Muscle of arm (tissue), 12 donors: Measurements from ENCODE around the gene RAD9B. TPM values are rescaled to one million over a fixed set of nuclear protein-coding genes. Genes with fewer than 3 reads are reported as not detected.
"Not testable (repeated sequence)": the region's sequence is repeated elsewhere in the genome, so short reads cannot be mapped to it uniquely, and the experiment has no call there.

Experiments used
- DNase-seq: peaks from one replicate; pipeline ENCODE4 v3.0.0-alpha.2; 2013
- polyA plus RNA-seq, 12 donors: library from polyadenylated mRNA; unstranded; fragments of 120-200 nt; gene quantifications; one replicate each; pipeline ENCODE4 v1.2.1, GENCODE V29; 2013; ENCODE audit not compliant: insufficient read length in 12 of 12

Gene RAD9B
- polyA plus RNA-seq, 12 donors: 1.4 to 11.8 (median 3.8) TPM; not detected in 1

DNA sequence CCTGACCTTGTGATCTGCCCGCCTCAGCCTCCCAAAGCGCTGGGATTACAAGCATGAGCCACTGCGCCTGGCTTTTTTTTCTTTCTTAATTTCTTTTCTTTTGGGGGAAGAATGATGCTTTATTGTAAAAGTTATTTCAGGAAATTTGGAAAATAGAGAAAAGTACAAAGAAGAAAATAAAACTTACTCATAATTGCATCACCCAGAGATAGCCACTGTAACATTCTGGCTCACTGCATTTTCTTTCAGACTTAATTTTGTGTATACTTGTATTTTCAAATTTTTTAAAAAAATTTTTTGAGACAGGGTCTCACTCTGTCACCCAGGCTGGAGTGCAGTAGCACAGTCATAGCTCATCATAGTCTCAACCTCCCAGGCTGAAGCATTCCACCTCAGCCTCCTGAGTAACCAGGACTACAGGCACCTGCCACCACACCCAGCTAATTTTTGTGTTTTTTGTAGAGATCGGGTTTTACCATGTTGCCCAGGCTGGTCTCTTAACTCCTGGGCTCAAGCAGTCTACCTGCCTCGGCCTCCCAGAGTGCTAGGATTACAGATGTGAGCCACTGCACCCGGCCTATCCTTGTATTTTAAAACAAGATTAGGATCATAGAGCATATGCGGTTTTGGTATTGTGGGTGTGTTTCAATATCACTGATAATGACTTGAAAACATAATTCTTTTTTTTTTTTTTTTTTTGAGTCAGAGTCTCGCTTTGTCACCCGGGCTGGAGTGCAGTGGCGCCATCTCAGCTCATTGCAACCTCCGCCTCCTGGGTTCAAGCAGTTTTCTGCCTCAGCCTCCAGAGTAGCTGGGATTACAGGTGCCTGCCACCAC, 19.0 kb downstream of the RAD9B start:
- DNase-seq: not testable (repeated sequence)

DNA sequence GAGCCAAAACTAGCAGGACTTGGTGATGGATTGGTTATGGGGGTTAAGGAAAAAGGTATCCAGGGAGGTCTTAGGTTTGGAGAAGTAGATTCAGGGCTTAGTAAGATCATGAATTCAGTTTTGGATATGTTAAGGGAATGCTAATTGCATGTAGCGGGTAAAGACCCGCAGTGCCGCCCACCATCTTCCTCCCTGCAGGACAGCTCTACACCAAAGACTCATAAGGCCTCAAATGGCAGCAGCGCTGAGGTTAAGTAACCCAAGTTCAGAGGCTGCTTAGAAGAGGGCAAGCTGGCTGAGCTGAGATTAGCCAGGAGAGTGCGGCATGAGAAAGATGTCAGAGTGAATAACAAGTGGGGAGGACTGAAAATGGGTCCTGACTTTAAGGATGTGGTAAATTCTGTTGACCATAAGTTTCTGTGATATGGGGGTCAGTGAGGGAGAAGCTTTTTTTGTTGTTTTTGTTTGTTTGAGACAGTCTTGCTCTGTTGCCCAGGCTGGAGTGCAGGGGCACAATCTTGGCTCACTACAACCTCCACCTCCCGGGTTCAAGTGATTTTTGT, 26.2 kb downstream of the RAD9B start:
- no peak for DNase-seq

DNA sequence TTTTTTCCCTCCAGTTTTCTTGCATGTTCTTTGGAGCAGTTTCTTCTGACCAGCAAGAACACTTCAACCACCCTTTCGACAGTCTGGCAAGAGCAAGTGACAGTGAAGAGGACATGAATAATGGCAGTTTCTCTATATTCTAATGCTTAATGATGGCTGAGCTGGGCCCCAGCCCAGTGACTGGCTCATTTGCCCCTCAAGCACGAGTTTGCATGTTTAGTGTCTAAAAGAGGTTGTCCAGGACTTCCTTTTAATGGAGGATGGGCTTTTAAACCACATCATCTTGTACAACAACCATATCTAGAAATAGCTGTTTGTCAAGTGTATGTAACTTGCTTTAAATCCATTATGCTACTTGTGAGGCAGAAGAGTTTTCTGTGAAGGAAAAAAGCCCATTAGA, 28.4 kb downstream of the RAD9B start:
- DNase-seq: no peak

DNA sequence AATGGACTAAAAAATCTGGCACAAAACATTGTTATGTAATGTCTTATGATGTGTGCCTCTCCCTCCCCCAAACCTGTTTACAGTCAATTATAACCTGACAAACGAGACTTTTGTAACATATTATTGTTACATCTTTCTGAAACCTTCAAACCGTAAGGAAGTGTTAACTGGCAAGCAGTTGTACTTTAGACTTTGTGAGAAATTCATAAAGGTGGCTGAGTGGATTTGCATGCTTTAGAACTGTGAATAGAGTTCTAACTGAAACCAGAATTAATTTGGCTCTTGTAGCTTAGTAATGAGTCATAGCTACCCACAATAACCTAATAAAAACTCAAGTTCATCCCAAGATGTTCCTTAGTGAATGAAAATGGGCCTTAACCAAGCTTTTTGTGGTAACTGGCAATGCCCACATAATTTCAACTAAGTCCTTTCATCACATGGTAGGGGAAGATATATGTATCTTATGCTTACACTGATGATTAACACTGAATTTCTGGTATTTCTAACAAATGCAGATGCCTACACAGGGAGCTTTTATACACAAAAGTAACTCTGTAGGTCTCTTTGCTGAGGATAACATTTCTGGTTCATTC, 29.7 kb downstream of the RAD9B start:
- DNase-seq: no peak

DNA sequence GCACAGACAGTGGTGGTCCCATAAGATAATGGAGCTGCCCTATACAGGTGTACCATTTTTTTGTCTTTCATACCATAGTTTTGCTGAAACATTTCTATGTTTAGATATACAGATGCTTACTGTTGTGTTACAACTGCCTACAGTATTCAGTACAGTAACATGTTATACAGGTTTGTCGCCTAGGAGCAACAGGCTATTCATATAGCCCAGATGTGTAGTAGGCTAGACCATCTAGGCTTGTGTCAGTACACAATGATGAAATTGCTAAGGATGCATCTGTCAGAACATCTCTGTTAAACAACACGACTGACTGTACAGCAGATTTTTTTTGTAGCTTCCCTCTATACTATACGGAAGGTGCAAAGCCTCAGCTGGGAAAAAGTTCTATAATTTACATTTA, 30.5 kb downstream of the RAD9B start:
- no peak for DNase-seq

DNA sequence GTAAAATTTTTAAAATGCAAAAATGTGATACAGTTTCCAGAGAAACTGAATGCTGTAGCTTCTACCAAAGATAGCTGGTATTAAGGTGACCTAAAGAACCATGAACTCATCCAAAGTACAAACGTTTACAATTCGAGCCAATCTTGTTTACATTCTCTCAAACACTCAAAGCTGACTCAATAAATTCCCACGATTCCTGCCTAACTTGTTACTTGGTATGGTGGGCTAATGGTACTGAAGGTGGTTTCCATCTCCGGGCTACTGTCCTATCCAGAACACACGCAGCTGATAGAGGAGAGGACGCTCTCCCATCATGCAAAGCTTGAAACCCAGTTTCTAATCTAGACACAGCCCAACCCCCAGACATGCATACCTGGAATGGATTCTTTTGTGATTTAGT, 31.5 kb downstream of the RAD9B start:
- DNase-seq: no peak

DNA sequence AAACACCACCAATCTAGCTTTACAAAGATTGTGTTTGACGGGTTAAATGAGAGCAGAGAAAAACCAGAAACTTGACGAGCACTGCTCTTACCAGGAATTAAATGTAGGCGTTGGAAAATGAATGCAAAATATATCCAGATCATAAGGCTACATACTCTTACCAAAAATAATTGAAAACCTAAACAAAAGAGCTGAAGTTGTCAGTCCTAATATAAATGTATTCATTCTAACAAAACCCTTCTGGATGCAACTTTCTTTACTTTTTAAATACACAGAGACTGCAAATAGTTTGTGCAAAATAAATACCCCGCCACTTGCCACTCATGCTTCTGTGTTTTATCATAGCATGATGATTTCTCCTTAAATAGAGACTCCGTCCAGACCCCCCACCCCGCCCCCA, 32.7 kb downstream of the RAD9B start:
- DNase-seq: no peak

DNA sequence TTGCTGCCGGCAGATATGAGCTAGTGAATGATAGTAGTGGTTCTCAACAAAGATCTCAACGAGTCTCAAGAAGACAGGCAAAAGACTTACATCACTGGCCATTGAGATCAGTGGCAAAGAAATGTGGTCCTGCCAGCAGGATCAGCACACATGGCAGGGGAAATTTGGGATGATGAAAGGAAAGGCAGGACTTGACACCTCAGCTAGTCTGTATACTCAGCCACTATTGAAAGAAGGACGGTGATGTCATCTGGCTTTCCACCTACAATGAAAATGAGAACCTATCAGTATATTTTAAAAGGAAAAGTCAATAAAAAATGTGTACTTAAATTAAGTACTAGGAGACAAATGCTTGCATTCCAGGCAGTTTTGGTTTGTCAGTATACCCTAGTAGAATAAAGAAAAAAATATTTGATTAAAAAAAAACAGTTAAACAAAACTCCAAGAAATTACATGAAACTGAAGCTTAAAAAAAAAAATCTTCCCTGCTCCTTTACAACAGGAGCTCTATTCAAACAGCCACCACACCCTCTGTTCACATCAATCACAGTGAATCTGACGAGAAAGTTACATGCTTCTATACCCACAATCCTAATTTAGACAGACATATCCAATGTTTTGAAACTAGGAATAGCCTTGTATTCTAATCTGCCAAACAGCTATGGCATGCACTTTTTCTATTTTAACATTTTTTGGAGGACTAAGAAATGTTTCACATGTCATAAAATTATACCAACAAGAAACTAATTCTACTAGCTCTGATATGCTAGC, 34.9 kb downstream of the RAD9B start:
- DNase-seq: no peak

DNA sequence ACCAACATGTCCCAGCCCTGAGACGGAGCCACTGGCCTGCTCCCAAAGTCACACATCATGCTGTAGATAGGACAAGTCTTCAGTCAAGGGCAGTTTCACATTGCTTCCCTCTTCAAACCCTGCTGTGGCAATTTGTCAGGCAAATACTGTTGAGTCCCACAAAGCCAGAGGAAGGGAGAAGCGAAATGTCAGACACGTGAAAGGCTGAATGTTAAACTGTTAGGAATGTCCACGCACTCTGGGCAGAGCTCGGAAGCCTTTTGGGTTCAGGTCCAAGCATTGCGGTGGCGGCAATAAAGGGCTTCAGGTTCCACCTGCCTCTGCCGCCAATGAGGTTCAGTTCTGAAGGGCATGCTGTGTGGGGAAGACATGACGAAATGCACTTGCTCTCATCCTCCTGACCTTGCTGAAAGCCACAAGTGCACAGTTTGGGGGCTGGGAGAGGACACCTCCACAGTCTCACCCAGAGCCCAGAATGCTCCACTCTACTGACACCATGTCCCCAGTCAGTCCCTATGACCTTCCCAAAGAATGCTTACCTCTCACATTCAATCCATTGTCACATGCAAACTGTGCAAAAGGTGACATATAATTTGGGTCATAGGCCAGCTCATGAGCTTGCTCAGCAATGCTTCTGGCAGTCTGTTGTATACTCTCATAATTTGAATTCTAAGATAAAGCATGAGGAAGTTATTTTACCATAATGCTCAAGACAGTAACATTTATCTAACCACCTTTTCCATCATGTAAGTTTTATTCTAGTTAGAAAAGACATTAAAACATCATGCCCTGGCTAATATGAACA, 35.7 kb downstream of the RAD9B start:
- DNase-seq: no peak

DNA sequence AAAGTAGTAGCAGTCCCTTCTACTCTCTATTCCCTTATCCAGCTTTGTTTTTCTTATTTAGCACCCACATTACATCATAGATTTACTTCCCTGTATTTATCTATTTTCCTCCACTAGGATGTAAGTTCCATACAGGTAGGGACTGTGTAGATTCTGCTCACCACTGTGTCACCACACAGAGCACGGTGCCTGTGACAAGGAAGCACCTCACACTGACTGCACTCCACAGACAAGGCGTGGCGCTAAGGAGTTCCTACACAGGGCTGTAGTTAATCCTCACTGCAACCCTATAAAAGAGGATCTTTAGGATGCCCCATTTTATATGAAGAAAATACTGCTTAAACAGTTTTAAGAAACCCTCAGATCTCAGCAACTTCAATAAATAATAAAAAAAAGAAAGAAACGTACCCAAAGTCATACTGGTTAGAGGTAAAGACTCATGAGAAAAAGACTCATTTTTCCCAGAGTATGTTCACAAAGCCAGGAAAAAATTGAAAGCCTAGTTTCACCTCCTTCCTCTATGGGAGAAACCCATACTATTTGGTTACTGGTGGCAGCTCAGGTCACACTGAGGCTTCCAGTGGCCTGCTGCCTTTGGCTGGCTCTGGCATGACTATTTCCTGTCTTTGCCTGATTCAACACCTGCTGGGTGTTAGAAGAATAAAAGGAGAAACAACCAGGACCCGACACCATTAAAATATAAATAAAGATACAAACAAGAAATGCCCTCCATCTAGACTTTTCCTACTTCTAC, 36.9 kb downstream of the RAD9B start:
- DNase-seq: no peak

DNA sequence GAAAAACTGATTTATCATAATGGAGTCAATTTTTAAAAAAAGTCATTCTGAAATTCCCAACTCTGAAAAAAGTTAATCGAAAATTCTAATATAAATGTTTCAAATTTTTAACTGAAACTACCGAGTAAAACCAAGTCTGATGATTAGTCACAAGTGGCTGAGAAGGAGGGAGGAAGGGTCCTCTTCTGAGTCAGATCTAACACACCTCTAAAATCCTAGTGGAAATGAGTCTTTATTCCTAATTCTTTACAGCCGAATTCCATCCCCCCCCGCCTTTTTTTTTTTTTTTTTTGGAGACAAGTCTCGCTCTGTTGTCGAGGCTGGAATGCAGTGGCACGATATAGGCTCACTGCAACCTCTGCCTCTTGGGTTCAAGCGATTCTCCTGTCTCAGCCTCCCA, 37.9 kb downstream of the RAD9B start:
- DNase-seq: no peak

DNA sequence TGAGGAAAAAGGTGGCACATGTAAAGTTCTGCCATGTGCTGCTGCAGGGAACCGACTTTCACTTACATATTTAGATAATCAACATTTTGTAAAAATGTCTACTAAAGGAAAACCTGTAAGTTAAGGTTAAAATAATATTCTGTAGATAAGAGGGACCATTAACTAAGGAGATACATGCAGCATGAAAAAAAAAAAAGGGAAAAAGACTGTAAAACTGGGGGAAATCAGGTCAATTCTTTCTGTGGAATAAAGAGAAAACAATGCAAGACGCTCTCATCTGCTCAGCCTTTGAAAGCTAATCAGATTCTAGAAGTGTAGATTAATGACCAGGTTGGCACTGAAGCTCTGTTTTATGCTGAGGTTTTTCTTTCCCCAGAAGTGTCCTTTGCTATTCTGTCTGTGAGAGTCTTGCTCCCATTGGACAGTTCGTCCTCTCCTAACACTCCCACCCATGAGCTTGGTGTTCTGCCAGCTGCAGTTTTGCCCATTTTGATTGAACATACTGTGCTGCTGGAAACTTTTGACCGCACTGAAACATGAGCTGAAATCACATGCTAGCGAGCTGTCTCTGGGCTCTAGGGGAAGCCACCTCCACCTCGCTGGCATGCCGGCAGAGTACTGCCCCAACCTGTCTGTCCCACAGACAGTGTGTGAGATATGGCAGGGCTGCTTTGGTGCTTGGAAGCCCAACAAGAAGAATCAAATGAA, 41.3 kb downstream of the RAD9B start:
- DNase-seq: peak; percentile 64

DNA sequence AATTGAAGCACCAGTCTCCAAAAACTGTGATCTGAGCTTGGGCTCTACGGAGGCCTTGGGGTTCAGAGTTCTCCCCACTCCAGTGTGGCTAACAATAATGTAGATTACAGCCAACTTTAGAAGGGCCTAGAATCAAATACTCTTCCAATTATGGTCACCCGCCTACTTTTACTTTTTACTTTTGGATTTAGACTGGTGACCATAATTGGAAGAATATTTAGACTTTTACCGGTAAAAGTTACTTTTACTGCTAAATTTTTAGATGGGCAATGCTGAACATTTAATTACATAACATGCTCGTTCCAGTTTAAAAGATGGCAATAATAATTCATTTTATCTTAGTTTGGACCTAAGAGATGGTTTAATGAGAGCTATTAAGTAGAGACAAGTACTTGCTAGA, 41.8 kb downstream of the RAD9B start:
- no peak for DNase-seq

DNA sequence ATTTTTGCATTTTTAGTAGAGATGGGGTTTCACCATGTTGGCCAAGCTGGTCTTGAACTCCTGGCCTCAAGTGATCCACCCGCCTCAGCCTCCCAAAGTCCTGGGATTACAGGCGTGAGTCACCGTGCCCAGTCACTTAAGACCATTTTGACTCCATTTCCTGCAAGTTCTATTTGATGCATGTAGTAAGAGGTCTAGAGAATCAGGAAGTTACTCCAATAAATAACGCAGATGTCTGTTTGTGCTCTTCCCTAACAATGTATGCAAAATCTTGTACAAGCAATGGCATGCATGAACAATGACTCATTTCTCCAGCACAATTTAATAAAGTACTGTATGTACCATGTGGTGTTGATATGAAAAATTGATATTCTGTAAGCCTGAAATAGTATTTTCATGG, 43.1 kb downstream of the RAD9B start:
- DNase-seq: not testable (repeated sequence)

DNA sequence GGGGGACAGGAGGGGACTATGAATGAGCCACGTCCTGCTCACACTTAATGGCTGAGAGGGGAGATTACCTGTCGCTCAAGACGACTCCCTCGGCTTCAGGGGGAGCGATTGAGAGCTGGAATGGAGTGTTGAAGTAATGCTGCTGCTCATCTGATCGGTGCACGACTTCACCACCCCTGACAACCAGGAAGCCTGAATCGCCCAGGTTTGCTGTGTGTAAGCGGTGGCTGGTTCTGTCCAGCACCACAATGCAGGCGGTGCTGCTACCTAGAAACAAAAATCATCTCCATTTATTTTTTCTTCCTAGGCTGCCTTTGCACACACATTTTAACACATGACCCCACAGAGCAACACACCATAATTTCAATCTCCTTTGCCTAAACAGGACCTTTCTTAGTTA, 43.7 kb downstream of the RAD9B start:
- DNase-seq: no peak

DNA sequence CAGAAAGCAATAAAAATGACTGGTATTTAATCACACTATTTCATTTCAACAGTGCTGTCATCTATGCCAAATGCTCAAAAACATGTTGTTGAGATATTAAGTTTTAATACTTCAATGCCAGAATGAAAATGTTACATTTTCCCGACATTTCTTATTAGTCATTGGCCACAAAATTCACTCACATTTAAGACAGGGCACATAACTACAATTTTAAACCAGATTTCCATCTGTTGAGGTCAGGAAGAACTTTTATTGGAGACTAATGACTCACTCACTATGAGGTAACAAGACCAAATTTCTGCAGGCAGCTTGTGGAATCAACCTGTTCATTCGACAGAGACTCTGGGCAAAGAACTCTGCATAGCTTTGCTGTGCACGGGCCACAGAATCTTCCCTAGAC, 44.2 kb downstream of the RAD9B start:
- no peak for DNase-seq

DNA sequence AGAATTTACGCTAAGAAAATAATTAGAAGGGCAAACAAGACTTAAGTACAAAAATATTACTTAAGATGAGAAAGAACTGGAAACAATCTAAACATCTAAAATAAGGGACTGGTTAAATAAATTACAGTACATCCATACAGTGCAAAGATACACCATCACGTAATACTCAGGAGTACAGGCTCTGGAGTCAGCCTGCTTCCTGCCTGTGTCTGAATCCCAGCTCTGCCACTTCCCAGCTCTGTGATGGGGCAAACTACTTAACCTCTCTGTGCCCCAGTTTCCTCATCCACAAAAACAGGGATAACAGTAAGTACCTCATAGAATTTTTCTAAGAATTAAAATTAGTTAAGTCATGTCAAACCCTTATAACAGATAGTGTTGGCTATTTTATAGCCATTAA, 45.0 kb downstream of the RAD9B start:
- no peak for DNase-seq

DNA sequence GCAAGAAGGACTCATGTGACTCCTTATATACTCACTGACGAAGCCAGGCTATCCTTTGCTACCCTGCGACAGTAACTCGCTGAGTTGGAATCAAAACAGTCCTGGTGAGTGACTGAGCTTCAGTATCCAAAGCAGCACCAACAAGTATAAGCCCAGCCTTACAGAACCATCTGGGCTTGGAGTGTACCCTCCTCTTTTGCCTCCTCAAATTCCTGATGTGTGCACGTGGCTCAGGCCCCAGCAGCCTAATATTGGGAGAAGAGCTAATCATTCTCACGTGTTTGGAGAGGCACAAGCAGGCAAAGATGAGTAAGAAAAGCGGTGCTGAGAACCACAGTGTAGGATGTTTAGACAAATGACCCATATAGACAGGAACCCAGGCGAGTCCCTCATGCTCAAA, 46.5 kb downstream of the RAD9B start:
- DNase-seq: no peak

DNA sequence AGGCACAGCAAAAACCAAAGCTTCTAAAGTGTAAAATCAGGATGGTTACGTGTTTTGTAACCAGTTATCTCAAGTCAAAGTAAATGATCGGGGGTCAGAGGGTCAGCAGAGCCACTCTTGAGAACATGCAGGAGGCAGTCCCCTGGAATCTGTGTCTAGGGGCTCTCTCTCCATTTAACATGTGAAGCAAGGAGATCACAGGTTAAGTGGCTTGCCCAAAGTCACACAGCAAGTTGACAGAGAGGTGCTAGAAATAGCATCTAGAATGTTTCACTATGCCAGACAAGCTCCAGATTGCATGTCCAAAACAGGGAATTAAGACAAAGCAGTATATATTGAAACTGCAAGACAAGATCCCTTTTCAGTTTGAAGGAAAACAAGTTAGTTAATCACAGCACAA, 47.6 kb downstream of the RAD9B start:
- DNase-seq: no peak

DNA sequence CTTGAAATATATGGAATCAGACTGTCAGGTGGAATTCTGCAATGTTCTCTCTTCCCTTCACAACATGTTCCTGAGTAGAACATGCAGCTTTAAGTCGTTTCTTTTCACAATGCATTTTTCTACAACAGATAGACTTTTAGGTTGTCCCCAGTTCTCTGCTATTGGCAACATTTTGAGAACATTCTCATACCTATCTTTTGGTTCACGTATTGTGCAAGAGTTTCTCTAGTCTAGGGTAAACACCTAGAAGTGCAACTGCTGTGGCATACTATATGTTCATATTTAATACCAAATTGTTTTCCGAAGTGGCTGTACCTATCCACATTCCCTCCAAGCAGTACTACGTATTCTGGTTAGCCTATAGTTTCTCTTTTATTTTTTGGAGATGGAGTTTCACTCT, 48.9 kb downstream of the RAD9B start:
- DNase-seq: no peak
